ENCODE results near the gene CHCHD5.

DNA sequence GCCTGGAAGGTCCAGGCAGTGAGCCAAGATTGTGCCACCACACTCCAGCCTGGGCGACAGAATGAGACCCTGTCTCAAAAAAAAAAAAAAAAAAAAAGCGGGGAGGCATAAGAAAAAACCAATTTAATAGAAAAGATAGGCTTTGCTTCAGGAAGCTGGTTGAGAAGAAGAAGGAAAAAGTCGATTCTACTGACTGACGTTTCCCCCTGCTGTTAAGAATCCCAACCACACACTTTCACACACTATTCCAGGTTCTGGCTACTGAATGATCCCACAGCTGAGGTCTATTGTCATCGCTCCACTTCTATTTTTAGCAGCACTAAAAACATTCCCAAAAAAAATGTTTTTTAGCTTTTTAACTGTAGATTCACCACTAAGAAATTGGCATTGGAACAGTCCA lies 6.7 kb upstream of the CHCHD5 start:
- TF ChIP-seq MEF2B (IDR thresholded peaks at IDR 0.05; ENCODE audit: partially characterized antibody, poor library complexity, severe bottlenecking) (no peak), MTA2 (IDR thresholded peaks at IDR 0.05; ENCODE audit: low read depth) (no peak), BCLAF1 (IDR thresholded peaks at IDR 0.05) (no peak), ATF3 (IDR thresholded peaks at IDR 0.05; ENCODE audit: borderline replicate concordance, extremely low read depth, low read depth, low read length) (no peak), EP300 (IDR thresholded peaks at IDR 0.05; ENCODE audit: borderline replicate concordance in 1 of 2, control insufficient read depth in 1 of 2, low read depth in 2 of 2, low read length in 2 of 2) (no peak), CTCF (IDR thresholded peaks at IDR 0.05 in 2 of 3, conservative IDR thresholded peaks at IDR 0.05 in 1 of 3; ENCODE audit: control insufficient read depth in 2 of 3, extremely low read depth in 1 of 3, insufficient read depth in 1 of 3, low read depth in 3 of 3, low read length in 3 of 3) (no peak), CREB1 (IDR thresholded peaks at IDR 0.05; ENCODE audit: low read depth) (no peak), RAD21 (IDR thresholded peaks at IDR 0.05; ENCODE audit: insufficient read depth, low read depth, low read length) (no peak), POLR2A (IDR thresholded peaks at IDR 0.05; ENCODE audit: low read depth, low read length) (no peak)
